Stimulated activated CD8-positive, alpha-beta memory T cell treated with anti-CD3 and anti-CD28 coated beads, Interleukin-7, amount 100 ng/mL, for 4 hours (primary cell): ENCODE data around the gene DUSP28.

Source experiments
- DNase-seq, 2 donors: peaks; one replicate each; pipeline ENCODE4 v3.0.0-alpha.2; 2020; ENCODE audit warnings: low read depth in 2 of 2

Gene DUSP28

DNA sequence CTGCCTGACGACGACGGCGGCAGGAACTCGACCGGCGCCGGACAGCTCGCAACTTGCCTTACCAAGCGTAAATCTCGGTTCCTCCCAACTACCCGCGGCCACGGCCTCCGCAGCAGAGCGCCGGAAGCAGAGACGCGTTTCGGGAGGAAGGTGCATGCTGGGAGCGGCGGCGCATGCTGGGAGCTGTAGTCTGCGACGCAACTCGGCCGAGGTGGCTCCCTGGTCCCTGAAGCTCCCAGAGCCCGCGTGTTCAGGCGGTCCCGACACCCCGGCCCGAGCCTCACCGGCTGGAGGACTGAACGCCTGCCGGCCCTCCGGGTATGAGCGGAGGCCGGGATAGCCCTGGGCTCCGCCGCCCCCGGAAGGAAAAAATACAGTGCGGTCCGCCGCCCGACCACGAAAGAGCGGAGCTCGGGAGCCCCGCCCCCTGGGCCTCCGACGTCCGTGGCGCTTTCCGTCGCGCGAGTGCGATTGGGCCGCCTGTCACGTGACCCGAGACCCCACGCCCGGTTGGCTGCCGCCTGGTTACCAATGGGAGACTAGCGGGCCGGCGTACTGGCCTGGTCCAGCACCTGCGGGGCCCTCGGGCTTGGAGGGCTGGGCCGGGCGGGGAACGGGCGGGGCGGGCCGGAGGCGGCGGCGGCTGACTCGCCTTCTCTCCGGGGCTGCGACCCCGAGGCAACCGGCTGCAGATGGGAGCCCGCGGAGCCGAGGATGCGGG, 26.2 kb downstream of the DUSP28 start, which contains the start of gene CAPN10:
Gene CAPN10, plus strand, starts transcription at position 537 of the 721 bp plus-strand sequence. Its CDS starts 178 bp downstream, at position 715.
- peak; percentile 92 to 98 for DNase-seq

- DNase-seq, result peak in 1 of 2 donors; percentile 46
These were observed 27.0 kb downstream of the DUSP28 start for GRCh38 chr2:240586919-240587800.

DNA sequence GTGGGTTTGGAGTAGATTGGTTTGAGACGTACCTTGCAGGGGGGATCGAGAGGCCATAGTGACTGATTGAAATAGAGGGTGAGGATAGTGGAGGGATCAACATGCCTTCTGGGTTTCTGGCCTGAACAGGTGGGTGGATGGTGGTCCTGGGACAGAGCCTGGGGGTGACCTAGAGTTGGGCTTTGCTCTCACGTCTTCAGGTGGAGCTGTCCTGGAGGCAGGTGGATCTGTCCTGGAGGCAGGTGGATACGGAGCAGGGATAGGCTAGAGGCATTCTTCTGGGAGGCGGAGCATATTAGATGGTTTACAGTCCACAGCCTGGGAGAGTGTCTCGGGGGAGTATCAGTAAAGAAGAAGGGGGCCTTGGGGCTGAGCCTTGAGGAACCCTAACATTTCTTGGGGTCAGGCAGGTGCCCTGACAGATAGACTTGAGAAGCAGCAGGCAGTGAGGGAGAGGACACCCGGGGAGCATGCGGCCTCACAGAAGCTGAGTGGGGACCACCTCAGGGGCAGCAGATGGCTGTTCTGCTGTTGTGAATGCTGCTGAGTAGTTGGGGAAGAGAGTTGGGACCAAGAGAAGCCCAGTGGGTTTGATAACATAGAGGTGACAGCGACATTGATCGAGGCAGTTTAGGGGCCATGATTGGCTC, 28.0 kb downstream of the DUSP28 start:
- DNase-seq, result no peak

GRCh38 chr2:240588669-240589068, 28.5 kb downstream of the DUSP28 start:
- no peak for DNase-seq

DNA sequence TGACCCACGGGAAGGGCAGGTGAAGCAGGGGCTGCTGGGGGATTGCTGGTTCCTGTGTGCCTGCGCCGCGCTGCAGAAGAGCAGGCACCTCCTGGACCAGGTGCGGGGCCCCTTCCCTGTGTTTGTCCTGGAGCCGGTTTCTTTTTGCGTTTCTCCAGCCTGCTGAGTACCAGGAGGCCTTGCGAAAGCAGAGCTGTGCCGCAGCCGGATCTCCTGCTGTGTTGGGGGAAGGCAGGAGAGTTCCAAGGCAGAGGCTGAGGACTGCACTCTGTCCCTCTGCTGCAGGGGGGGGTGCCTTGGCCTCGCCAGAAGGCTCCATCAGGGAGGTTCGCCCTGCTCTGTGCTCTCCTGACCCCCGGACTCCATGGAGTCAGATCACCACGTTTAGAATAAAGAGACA, 29.2 kb downstream of the DUSP28 start:
- DNase-seq, result no peak

- DNase-seq, result no peak
These were observed 29.8 kb downstream of the DUSP28 start for GRCh38 chr2:240589850-240590525.

GRCh38 chr2:240590681-240591111, 30.5 kb downstream of the DUSP28 start:
- no peak for DNase-seq

DNA sequence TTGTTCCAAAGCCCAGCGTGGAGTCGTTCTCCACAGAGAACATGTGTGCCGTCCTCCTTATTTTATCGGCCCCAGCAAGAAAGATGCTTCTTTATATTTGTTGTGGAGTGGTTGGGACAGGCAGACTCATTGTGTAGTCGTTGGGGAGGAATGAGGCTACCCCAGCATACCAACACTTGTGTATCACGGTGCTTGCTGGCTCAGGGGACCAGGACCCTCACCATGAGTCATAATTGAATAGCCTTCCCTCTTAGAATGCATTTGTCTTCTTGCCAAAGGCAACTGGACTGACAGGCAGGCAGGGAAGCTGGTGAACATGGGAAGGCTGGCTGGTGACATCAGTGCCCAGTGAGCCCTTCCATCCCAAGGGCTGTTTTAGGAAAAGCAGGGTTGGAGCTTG, 31.1 kb downstream of the DUSP28 start:
- no peak for DNase-seq

- no peak for DNase-seq
These were observed 31.6 kb downstream of the DUSP28 start for GRCh38 chr2:240591784-240592183.

DNA sequence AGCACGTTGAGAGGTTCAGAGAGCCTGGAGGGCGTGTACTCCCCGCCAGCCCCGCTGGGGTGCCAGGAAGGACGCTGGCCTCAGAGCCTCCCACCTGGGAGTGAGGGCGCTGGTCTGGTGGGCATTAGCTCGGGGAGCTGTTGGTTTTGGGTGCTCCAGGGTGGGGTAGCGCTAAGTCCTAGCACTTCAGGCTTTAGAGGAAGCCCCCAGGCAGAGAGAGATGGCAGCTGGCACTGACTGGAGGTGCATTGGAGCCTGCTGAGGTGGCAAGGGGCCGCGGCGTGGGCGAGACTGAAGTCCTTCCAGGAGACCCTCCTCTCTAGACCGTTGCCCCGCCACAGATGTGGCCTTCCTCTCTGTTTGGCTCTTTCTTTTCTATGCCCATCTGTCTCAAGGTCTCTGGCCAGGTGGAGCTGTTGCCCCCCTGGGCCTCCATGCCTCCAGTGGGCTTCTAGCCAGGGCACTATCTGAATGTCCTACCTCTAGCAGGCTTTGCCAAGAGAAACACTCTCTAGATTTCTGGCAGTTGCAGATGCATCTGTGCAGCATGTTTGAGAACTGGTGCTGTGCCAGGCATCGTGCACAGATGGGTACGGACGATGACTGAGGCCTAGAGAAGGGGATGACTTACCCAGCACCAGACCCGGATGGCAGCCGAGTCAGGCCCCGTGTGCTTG, 33.0 kb downstream of the DUSP28 start:
- no peak for DNase-seq

DNA sequence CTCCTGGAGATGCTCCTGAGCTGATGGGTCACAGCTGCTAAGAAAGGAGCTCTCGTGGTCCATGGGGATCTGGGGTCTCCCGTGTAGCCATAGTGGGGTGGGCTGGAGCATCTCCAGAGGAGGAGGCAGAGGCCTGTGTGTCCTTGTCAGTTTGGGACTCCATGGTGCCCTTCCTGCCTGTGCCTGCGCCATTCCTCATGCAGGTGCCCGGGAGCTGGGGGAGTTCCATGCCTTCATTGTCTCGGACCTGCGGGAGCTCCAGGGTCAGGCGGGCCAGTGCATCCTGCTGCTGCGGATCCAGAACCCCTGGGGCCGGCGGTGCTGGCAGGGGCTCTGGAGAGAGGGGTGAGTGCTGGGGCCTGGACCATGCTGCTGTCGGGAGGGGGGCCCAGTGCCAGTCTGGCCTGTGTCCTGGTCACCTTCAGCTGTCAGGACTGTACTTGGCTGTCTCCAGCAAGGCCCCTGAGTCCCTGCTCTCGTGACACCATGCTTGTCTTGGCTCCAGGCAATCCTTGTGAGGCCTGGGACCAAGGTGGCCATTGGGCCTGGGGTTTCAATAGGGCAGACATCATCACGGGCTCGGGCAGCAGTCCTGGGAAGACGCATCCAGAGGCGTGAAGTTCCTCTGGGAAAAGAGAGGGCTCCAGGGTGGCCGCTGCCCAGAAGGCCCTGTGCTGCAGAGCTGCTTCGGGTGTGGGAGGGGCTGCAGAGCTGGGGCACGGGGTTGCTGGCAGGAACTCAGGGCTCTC, 33.7 kb downstream of the DUSP28 start:
- DNase-seq, result no peak

- no peak for DNase-seq
These were observed 34.6 kb downstream of the DUSP28 start for GRCh38 chr2:240594511-240595380.

DNA sequence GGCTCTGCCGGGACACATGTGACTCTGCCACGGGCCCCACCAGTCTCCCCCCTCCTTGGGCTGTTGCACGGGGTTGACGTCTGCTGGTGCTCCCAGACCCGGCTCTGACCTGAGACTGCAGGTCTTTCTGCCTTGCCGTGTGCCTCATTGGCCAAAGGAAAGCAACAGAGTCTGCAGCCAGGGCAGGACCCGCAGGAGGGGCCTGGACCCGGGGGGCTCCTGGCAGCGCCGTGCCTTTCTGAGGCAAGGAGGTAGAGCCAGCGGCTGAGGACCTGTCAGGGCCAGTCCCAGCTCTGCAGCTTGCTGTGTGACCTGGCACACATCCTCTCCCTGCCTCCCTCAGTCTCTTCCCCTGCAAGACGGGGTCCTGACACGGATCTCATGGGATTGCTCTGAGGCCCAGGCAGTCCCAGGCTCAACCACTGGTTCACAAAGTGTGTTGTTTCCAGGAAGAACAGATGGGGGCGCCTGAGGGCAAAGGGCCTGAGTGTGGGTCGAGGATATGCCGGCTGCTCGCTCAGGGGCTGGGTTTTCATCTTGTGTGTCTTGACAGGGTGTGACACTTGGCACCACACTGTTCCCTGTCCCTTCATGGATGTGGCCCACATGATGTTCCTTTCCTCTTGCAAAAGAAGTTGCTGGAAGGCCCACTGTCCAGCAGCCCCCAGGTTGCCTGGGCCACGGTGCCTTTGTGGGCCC, 35.4 kb downstream of the DUSP28 start:
- DNase-seq, result no peak

GRCh38 chr2:240596080-240596460, 35.9 kb downstream of the DUSP28 start:
- DNase-seq, result no peak

- no peak for DNase-seq
These were observed 36.4 kb downstream of the DUSP28 start for GRCh38 chr2:240596491-240596931.

DNA sequence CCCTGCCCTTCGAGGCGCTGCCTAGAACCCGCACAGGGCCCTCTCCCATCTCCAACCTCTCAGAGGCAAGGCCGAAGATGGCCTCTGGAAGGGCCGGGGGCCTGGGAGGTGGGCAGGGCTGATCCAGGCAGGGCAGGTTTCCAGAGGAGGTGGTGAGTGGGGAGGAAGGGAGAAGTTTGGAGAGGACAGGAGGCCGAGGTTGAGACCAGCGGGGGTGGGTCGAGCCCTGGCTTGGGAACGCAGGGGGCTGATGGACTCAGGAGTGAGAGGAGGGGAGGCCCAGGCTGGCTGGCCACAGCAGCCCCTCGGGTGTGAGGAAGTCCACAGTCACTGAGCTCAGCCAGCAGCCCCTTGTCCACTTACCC, 36.9 kb downstream of the DUSP28 start:
- no peak for DNase-seq

- DNase-seq, result no peak
These were observed 37.4 kb downstream of the DUSP28 start for GRCh38 chr2:240597419-240598181.

DNA sequence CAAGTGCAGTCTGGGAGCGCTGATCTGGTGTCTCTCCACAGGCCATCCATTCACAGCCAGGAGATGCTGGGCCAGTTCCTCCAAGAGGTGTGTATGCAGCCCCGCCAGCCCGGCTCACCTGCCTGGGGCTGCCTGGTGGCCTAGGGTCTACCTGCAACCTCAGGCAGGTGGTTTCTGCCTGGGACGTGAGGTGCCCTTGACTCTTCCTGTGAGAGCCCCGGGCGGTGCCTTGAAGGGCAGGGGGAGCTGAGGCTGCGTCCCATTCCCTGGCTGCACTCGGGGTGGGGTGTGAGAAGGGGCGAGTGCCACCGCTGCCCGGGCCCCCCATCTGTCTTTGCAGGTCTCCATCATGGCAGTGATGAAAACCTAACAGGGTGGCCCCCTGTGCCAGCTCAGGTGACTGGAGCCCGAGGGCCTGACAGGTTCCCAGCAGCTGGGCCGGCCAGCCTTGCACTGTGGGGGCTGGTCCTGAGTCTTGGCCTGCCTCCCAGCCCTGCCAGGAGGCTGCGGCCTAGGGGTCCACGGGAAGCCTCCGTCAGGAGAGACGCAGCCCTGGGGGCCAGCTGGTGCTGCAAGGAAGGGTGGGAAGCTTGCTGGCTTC, 38.3 kb downstream of the DUSP28 start:
- DNase-seq, result no peak
